Measurements from ENCODE around the gene SUN1. TPM values are rescaled to one million over a fixed set of nuclear protein-coding genes. Genes with fewer than 3 reads are reported as not detected.

SUN1 gene
- total RNA-seq, 1 donor from 2014 or later: 111 TPM

DNA sequence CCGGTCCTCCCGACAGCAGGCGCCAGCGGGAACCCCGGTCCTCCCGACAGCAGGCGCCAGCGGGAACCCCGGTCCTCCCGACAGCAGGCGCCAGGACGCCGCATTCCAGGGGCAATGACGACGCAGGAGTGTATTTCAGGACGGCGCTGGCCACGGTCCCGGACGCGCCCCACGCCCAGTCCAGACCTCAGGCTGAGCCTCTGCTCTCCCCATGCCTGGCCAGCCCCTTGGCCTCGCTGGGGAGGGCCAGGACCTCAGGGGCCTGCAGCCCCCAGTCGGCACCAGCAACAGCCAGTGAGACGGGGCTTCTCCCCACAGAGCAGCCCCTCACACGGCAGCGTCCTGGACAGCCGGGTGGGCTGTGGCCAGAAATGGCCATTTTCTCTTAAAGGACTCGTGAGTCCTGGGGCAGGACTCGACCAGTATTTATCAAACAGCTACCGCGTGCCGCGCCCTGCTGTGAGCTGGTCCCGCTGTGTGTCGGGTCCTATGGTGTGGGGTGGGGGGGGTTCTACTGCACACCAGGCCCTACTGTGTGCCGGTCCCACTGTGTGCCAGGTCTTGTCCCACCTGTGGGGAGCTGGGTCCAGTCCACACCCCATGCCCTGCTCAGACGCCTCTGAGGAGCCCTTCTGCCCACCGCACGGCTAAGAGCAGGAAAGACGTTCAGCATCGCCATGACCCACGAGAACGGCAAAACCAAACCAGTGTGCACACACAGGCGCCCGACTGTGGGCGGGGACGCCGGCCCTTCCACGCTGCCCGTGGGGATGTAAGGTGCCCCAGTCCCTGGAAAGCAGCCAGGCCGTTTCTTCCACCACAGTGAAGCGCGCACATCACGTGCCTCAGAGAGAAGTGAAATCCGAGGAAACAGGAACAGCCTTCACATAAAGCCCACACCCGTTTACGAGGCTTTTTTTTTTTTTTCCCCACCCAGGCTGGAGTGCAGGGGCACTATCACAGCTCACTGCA lies 77.4 kb downstream of the SUN1 start:
- H3K27ac ChIP-seq: peak overlapping the region; percentile 36
- peak; percentile 90 for DNase-seq

GRCh38 chr7:910441-910861 lies 78.2 kb downstream of the SUN1 start:
- ATAC-seq (no peak), DNase-seq (no peak)
- TF ChIP-seq, protein P1, sequence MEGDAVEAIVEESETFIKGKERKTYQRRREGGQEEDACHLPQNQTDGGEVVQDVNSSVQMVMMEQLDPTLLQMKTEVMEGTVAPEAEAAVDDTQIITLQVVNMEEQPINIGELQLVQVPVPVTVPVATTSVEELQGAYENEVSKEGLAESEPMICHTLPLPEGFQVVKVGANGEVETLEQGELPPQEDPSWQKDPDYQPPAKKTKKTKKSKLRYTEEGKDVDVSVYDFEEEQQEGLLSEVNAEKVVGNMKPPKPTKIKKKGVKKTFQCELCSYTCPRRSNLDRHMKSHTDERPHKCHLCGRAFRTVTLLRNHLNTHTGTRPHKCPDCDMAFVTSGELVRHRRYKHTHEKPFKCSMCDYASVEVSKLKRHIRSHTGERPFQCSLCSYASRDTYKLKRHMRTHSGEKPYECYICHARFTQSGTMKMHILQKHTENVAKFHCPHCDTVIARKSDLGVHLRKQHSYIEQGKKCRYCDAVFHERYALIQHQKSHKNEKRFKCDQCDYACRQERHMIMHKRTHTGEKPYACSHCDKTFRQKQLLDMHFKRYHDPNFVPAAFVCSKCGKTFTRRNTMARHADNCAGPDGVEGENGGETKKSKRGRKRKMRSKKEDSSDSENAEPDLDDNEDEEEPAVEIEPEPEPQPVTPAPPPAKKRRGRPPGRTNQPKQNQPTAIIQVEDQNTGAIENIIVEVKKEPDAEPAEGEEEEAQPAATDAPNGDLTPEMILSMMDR (IDR thresholded peaks at IDR 0.05): no peak
- H3K4me1 ChIP-seq: no peaks in the 10 kb centered on the region
- no peaks in the 10 kb centered on the region for H3K36me3 ChIP-seq
- H3K4me3 ChIP-seq: no peak overlapping the region
- intact Hi-C loops (cut with DNase I): no loop called here
- no peaks in the 10 kb centered on the region for H3K27me3 ChIP-seq (ENCODE audit: low read depth)
- H3K27ac ChIP-seq: no peak overlapping the region
- no peaks in the 10 kb centered on the region for H3K9me3 ChIP-seq

More for the DNA sequence above, 77.4 kb downstream of the SUN1 start:
- no peaks in the 10 kb centered on the region for H3K9me3 ChIP-seq
- H3K27me3 ChIP-seq (ENCODE audit: low read depth): no peaks in the 10 kb centered on the region
- intact Hi-C loops (cut with DNase I): no loop called here
- ATAC-seq: peak; percentile 67 to 74
- TF ChIP-seq, protein P1 (IDR thresholded peaks at IDR 0.05): no peak
- peak overlapping the region; percentile 45 for H3K4me3 ChIP-seq
- H3K36me3 ChIP-seq: peaks cover 2% of the 10 kb centered on the region
- no peaks in the 10 kb centered on the region for H3K4me1 ChIP-seq

DNA sequence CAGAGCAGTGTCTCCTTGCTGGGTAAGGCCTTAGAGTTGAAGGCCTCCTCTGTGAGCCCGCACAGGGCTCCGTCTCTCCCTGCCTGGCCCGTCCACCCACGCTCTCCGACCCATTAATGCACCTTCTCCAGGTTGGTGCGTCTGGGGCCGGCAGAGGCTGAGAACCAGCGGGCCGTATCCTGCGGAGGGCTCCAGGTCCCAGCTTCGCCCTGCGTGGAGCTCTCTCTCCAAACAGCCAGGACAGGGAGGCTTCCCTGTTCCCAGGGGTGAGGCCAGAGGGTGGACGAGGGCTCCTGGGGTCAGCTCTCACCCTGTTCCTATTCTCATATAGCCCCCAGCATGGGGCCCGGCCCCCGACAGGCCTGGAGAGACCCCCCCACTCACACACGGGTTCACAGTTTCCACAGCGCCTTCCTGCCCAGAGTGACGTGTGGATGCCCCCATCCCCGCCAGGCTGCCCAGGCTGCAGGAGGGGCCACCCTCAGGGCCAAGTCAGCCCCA lies 78.7 kb downstream of the SUN1 start:
- ATAC-seq (no peak), DNase-seq (no peak)
- intact Hi-C loops (cut with DNase I): no loop called here
- no peaks in the 10 kb centered on the region for H3K4me1 ChIP-seq
- no peaks in the 10 kb centered on the region for H3K9me3 ChIP-seq
- no peak overlapping the region for H3K4me3 ChIP-seq
- no peaks in the 10 kb centered on the region for H3K27me3 ChIP-seq (ENCODE audit: low read depth)
- H3K36me3 ChIP-seq: no peaks in the 10 kb centered on the region
- TF ChIP-seq, protein P1 (IDR thresholded peaks at IDR 0.05): no peak
- no peak overlapping the region for H3K27ac ChIP-seq

DNA sequence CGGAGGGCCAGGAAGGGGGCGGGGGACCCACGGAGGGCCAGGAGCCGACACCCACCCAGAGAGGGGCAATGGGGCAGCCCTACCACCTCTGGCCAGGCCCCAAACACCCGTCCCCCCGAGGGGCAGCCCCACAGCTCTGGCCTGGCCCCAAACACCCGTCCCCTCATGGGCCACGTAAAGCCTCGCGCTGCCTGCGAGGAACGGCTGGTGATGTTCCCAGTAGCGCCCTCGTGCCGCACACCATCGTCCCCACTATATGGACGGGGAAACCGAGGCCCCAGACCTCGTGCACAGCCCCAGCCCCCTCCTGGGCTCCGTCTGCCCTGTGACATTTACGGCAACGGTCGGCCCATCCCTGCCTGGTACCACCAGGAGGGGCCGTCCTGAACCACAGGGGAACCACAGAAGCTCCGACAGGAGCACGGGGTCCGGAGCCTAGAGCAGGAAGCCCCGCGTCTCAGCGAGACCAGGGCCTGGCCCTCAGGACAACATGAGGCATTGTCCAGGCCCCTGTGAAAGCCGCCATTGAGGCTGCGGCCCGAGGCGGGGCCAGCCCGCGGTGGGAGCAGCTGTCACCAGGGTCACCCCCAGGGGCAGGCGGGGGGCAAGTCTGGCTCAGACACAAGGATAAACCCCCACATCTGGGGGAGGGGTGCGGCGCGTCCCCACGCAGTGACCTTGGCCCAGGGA lies 79.7 kb downstream of the SUN1 start:
- TF ChIP-seq, protein P1 (IDR thresholded peaks at IDR 0.05): no peak
- no peak for DNase-seq
- Histone ChIP-seq H3K4me1 (no peaks in the 10 kb centered on the region), H3K4me3 (no peak overlapping the region), H3K9me3 (no peaks in the 10 kb centered on the region), H3K36me3 (no peaks in the 10 kb centered on the region), H3K27ac (no peak overlapping the region), H3K27me3 (ENCODE audit: low read depth) (no peaks in the 10 kb centered on the region)
- intact Hi-C loops (cut with DNase I): no loop called here
- ATAC-seq: no peak

DNA sequence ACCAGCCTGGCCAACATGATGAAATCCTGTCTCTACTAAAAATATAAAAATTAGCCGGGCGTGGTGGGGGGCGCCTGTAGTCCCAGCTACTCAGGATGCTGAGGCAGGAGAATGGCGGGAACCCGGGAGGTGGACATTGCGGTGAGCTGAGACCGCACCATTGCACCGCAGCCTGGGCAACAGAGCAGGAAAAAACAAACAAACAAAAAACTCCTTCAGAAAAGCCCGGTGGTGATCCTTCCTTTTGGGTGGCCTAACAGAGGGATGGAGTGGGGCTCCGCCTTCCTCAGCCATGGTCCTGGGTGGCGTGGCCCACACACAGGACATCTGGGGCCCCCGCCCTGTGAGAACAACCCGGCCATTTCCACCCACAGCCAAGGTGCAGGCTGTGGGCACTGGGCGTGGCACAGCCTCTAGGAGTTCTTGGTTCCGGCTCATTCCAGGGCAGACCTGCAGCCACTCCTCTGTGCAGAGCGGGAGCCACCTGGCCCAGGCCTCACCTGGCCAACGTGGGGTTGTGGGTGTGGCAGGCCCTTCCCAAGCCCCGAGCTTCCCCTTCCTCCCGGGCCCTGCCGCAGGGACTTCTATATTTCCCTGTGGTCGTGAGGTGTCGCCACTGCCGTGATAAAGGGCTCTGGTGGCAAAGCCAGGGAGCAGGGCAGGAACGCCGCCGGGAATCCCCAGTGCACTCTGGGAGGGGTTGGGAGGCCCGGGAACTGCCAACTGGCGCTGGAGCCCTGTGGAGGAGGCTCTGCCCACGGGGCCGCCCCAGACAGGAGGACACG lies 81.7 kb downstream of the SUN1 start:
- TF ChIP-seq, protein P1 (IDR thresholded peaks at IDR 0.05): no peak
- Histone ChIP-seq H3K27me3 (ENCODE audit: low read depth) (no peaks in the 10 kb centered on the region), H3K4me3 (no peak overlapping the region), H3K27ac (no peak overlapping the region), H3K9me3 (no peaks in the 10 kb centered on the region), H3K36me3 (peaks cover 4% of the 10 kb centered on the region), H3K4me1 (no peaks in the 10 kb centered on the region)
- peak; percentile 42 to 56 for ATAC-seq
- intact Hi-C loops (cut with DNase I): no loop called here
- DNase-seq: no peak
